SK-N-SH treated with all-trans-retinoic acid at 6 μM for 48 hours (cell line): ENCODE measurements around the gene ZNF813.

Experiments
- ATAC-seq: fragments of 200-7000 bp; cut with Tn5 transposase; 3 replicates; pipeline ENCODE4 v1.9.1; 2020; ENCODE audit warnings: mild to moderate bottlenecking, moderate library complexity
- ARNTL ChIP-seq: fragments of 450-650 bp; formaldehyde crosslinking; IDR thresholded peaks from 2 replicates; pipeline ENCODE4 v1.5.0; 2020; ENCODE audit warnings: low read depth, mild to moderate bottlenecking, moderate library complexity, borderline replicate concordance
- BACH2 ChIP-seq: fragments of 250-450 bp; sonication (Bioruptor Pico); IDR thresholded peaks from 2 replicates; pipeline ENCODE4 v1.9.0; 2021; ENCODE audit warnings: mild to moderate bottlenecking, borderline replicate concordance
- CSDC2 ChIP-seq: fragments of 250-450 bp; sonication (Bioruptor Pico); IDR thresholded peaks from 2 replicates; pipeline ENCODE4 v1.5.0; 2020; ENCODE audit warnings: mild to moderate bottlenecking, moderate library complexity
- ESRRG ChIP-seq: fragments of 250-450 bp; sonication (Bioruptor Pico); IDR thresholded peaks from 2 replicates; pipeline ENCODE4 v1.6.1; 2021; ENCODE audit warnings: mild to moderate bottlenecking
- GLIS3 ChIP-seq: fragments of 250-450 bp; sonication (Bioruptor Pico); IDR thresholded peaks from 2 replicates; pipeline ENCODE4 v1.5.0; 2020; ENCODE audit warnings: mild to moderate bottlenecking, moderate library complexity
- ISL1 ChIP-seq: fragments of 250-450 bp; sonication (Bioruptor Pico); IDR thresholded peaks from 2 replicates; pipeline ENCODE4 v2.1.2; 2022; ENCODE audit warnings: mild to moderate bottlenecking, moderate library complexity
- OSR1 ChIP-seq: fragments of 250-450 bp; sonication (Bioruptor Pico); IDR thresholded peaks from 2 replicates; pipeline ENCODE4 v1.8.0; 2022; ENCODE audit warnings: moderate library complexity, mild to moderate bottlenecking, inconsistent platforms
- PPARA ChIP-seq: fragments of 250-450 bp; sonication (Bioruptor Pico); IDR thresholded peaks from 2 replicates; pipeline ENCODE4 v1.5.0; 2020; ENCODE audit warnings: mild to moderate bottlenecking, borderline replicate concordance
- RARB ChIP-seq: fragments of 250-450 bp; sonication (Bioruptor Pico); IDR thresholded peaks from 2 replicates; pipeline ENCODE4 v1.8.0; 2021; ENCODE audit warnings: mild to moderate bottlenecking, moderate library complexity
- SNAI2 ChIP-seq: fragments of 250-450 bp; sonication (Bioruptor Pico); IDR thresholded peaks from 2 replicates; pipeline ENCODE4 v1.5.0; 2020; ENCODE audit warnings: mild to moderate bottlenecking, moderate library complexity
- TCF4 ChIP-seq: fragments of 250-450 bp; sonication (Bioruptor Pico); IDR thresholded peaks from 2 replicates; pipeline ENCODE4 v1.8.0; 2021; ENCODE audit warnings: mild to moderate bottlenecking, moderate library complexity, borderline replicate concordance
- TOX ChIP-seq: fragments of 250-450 bp; sonication (Bioruptor Pico); IDR thresholded peaks from 2 replicates; pipeline ENCODE4 v1.8.0; 2021; ENCODE audit warnings: mild to moderate bottlenecking, moderate library complexity, borderline replicate concordance
- ZC3H10 ChIP-seq: fragments of 250-450 bp; sonication (Bioruptor Pico); IDR thresholded peaks from 2 replicates; pipeline ENCODE4 v1.5.1; 2021; ENCODE audit warnings: mild to moderate bottlenecking, moderate library complexity
- ZFP30 ChIP-seq: fragments of 450-650 bp; formaldehyde crosslinking; IDR thresholded peaks from 2 replicates; pipeline ENCODE4 v1.5.0; 2022; ENCODE audit warnings: mild to moderate bottlenecking, moderate library complexity
- ZNF565 ChIP-seq: fragments of 450-650 bp; formaldehyde crosslinking; conservative IDR thresholded peaks from 2 replicates; pipeline ENCODE4 v1.5.0; 2020; ENCODE audit warnings: low read depth, mild to moderate bottlenecking, moderate library complexity
- ZNF70 ChIP-seq: fragments of 450-650 bp; formaldehyde crosslinking; IDR thresholded peaks from 2 replicates; pipeline ENCODE4 v1.5.0; 2020; ENCODE audit warnings: mild to moderate bottlenecking, moderate library complexity
- TF ChIP-seq, protein P1 (sequence below): fragments of 250-450 bp; sonication (Bioruptor Pico); IDR thresholded peaks from 2 replicates; pipeline ENCODE4 v1.5.1; 2020; ENCODE audit warnings: low read depth, mild to moderate bottlenecking, moderate library complexity
- TF ChIP-seq, protein P2 (sequence below): fragments of 250-450 bp; sonication (Bioruptor Pico); IDR thresholded peaks from 2 replicates; pipeline ENCODE4 v1.8.0; 2021; ENCODE audit warnings: low read depth, mild to moderate bottlenecking, moderate library complexity, borderline replicate concordance
- TF ChIP-seq, protein P3 (sequence below): fragments of 250-450 bp; sonication (Bioruptor Pico); IDR thresholded peaks from 2 replicates; pipeline ENCODE4 v1.5.0; 2020; ENCODE audit warnings: mild to moderate bottlenecking, moderate library complexity
- TF ChIP-seq, protein P4 (sequence below): fragments of 250-450 bp; sonication (Bioruptor Pico); IDR thresholded peaks from 2 replicates; pipeline ENCODE4 v1.5.1; 2021; ENCODE audit warnings: mild to moderate bottlenecking, moderate library complexity
- TF ChIP-seq, protein P5 (sequence below): fragments of 250-450 bp; sonication (Bioruptor Pico); IDR thresholded peaks from 2 replicates; pipeline ENCODE4 v1.8.0; 2020; ENCODE audit warnings: mild to moderate bottlenecking, moderate library complexity, borderline replicate concordance

The ZNF813 gene

DNA sequence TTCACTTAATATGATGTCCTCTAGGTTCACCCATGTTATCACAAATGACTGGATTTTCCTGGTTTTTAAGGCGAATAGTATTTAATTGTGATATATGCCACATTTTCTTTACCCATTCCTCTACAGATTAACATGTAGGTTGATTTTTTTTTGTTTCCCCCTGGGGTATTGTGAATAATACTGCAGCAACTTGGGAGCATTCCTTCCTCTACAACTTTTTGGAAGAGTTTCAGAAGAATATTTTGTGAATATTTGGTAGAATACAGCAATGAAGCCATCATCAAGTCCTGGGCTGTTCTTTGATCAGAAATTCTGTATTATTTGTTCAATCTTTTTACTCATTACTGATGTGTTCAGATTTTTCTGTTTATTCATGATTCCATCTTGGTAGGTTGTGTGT is 64.8 kb downstream of the ZNF813 start:
- TF ChIP-seq ISL1 (CRISPR knock-in tag) (no peak), ZFP30 (no peak), RARB (no peak), TOX (CRISPR knock-in tag) (no peak), ARNTL (CRISPR knock-in tag) (no peak), ZNF565 (CRISPR knock-in tag) (no peak)
- TF ChIP-seq, protein P1, sequence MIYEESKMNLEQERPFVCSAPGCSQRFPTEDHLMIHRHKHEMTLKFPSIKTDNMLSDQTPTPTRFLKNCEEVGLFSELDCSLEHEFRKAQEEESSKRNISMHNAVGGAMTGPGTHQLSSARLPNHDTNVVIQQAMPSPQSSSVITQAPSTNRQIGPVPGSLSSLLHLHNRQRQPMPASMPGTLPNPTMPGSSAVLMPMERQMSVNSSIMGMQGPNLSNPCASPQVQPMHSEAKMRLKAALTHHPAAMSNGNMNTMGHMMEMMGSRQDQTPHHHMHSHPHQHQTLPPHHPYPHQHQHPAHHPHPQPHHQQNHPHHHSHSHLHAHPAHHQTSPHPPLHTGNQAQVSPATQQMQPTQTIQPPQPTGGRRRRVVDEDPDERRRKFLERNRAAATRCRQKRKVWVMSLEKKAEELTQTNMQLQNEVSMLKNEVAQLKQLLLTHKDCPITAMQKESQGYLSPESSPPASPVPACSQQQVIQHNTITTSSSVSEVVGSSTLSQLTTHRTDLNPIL = no peak
- TF ChIP-seq, all 23 proteins: peak for 0
- ATAC-seq = no peak

DNA sequence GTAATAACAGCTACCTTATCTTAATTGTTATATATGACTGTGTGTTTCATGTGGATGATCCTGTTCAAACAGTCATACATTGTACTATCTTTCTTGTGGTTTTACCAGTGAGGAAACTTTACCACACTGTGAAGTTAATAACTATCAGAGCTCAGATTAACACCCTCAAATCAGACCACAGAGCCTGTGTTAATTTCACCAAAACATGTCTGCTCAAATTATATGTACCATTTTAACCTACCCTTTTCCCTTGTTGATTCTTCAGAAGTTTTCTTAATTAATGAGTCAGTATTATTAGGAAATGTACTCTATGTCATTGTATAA is 68.7 kb downstream of the ZNF813 start:
- ATAC-seq = no peak

DNA sequence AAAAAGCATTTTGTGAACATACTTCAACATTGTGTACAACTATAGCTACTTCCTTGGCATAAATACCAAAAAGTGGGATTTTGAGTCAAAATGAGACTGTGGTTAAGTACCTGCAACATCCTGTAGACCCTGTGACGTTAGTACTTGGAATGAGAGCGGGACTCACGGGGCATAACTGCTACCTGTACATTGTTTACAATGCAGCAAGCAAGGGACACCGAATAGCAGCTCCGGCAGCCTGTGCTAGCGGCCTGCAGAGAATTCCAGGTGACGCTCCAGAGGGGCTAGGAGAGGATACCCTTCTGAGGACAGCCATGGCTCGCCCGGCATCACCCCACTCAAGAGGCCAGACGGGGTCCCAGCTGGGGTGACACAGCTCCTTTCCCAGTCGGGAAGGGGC is 69.6 kb downstream of the ZNF813 start:
- TF ChIP-seq ESRRG (CRISPR knock-in tag) = no peak
- TF ChIP-seq ARNTL (CRISPR knock-in tag) = no peak
- TF ChIP-seq ZNF565 (CRISPR knock-in tag) = no peak
- TF ChIP-seq, protein P2, sequence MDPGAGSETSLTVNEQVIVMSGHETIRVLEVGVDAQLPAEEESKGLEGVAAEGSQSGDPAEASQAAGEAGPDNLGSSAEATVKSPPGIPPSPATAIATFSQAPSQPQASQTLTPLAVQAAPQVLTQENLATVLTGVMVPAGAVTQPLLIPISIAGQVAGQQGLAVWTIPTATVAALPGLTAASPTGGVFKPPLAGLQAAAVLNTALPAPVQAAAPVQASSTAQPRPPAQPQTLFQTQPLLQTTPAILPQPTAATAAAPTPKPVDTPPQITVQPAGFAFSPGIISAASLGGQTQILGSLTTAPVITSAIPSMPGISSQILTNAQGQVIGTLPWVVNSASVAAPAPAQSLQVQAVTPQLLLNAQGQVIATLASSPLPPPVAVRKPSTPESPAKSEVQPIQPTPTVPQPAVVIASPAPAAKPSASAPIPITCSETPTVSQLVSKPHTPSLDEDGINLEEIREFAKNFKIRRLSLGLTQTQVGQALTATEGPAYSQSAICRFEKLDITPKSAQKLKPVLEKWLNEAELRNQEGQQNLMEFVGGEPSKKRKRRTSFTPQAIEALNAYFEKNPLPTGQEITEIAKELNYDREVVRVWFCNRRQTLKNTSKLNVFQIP = no peak
- TF ChIP-seq SNAI2 (CRISPR knock-in tag) = no peak
- no peak for TF ChIP-seq ISL1 (CRISPR knock-in tag)
- TF ChIP-seq, protein P3, sequence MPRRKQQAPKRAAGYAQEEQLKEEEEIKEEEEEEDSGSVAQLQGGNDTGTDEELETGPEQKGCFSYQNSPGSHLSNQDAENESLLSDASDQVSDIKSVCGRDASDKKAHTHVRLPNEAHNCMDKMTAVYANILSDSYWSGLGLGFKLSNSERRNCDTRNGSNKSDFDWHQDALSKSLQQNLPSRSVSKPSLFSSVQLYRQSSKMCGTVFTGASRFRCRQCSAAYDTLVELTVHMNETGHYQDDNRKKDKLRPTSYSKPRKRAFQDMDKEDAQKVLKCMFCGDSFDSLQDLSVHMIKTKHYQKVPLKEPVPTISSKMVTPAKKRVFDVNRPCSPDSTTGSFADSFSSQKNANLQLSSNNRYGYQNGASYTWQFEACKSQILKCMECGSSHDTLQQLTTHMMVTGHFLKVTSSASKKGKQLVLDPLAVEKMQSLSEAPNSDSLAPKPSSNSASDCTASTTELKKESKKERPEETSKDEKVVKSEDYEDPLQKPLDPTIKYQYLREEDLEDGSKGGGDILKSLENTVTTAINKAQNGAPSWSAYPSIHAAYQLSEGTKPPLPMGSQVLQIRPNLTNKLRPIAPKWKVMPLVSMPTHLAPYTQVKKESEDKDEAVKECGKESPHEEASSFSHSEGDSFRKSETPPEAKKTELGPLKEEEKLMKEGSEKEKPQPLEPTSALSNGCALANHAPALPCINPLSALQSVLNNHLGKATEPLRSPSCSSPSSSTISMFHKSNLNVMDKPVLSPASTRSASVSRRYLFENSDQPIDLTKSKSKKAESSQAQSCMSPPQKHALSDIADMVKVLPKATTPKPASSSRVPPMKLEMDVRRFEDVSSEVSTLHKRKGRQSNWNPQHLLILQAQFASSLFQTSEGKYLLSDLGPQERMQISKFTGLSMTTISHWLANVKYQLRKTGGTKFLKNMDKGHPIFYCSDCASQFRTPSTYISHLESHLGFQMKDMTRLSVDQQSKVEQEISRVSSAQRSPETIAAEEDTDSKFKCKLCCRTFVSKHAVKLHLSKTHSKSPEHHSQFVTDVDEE (CRISPR knock-in tag) = no peak
- no peak for TF ChIP-seq OSR1
- ATAC-seq = no peak

More for the DNA sequence above, 68.7 kb downstream of the ZNF813 start:
- TF ChIP-seq TOX (CRISPR knock-in tag) (no peak), RARB (no peak), ZC3H10 (CRISPR knock-in tag) (no peak), GLIS3 (CRISPR knock-in tag) (no peak), ISL1 (CRISPR knock-in tag) (no peak), PPARA (CRISPR knock-in tag) (no peak), ZNF70 (CRISPR knock-in tag) (no peak), TCF4 (CRISPR knock-in tag) (no peak), BACH2 (no peak), ZNF565 (CRISPR knock-in tag) (no peak), ARNTL (CRISPR knock-in tag) (no peak), CSDC2 (no peak), ZFP30 (no peak), ESRRG (CRISPR knock-in tag) (no peak), OSR1 (no peak)
- TF ChIP-seq, protein P4, sequence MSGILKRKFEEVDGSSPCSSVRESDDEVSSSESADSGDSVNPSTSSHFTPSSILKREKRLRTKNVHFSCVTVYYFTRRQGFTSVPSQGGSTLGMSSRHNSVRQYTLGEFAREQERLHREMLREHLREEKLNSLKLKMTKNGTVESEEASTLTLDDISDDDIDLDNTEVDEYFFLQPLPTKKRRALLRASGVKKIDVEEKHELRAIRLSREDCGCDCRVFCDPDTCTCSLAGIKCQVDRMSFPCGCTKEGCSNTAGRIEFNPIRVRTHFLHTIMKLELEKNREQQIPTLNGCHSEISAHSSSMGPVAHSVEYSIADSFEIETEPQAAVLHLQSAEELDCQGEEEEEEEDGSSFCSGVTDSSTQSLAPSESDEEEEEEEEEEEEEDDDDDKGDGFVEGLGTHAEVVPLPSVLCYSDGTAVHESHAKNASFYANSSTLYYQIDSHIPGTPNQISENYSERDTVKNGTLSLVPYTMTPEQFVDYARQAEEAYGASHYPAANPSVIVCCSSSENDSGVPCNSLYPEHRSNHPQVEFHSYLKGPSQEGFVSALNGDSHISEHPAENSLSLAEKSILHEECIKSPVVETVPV (CRISPR knock-in tag) = no peak
- TF ChIP-seq, protein P2 = no peak
- TF ChIP-seq, protein P5, sequence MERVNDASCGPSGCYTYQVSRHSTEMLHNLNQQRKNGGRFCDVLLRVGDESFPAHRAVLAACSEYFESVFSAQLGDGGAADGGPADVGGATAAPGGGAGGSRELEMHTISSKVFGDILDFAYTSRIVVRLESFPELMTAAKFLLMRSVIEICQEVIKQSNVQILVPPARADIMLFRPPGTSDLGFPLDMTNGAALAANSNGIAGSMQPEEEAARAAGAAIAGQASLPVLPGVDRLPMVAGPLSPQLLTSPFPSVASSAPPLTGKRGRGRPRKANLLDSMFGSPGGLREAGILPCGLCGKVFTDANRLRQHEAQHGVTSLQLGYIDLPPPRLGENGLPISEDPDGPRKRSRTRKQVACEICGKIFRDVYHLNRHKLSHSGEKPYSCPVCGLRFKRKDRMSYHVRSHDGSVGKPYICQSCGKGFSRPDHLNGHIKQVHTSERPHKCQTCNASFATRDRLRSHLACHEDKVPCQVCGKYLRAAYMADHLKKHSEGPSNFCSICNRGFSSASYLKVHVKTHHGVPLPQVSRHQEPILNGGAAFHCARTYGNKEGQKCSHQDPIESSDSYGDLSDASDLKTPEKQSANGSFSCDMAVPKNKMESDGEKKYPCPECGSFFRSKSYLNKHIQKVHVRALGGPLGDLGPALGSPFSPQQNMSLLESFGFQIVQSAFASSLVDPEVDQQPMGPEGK (CRISPR knock-in tag) = no peak
- TF ChIP-seq, protein P1 = no peak
